Ectodermal cell (in vitro differentiated cells): Measurements from ENCODE around the gene CCL7.

Experiments used
- H3K27ac ChIP-seq: 2 replicates; pipeline ENCODE4 v1.7.0; 2013; ENCODE audit warnings: mild to moderate bottlenecking, low read depth, low read length; ENCODE audit not compliant: insufficient read depth, poor library complexity, severe bottlenecking
- H3K27me3 ChIP-seq: 2 replicates; pipeline ENCODE4 v1.7.0; 2013; ENCODE audit warnings: mild to moderate bottlenecking, low read length; ENCODE audit not compliant: insufficient read depth, control insufficient read depth, poor library complexity, severe bottlenecking
- H3K36me3 ChIP-seq: one replicate; pipeline ENCODE4 v1.7.0; 2013; ENCODE audit warnings: low read length; ENCODE audit not compliant: control insufficient read depth, insufficient read depth
- H3K4me1 ChIP-seq: one replicate; pipeline ENCODE4 v1.7.0; 2013; ENCODE audit warnings: low read length; ENCODE audit not compliant: control insufficient read depth, insufficient read depth
- H3K4me3 ChIP-seq: 2 replicates; pipeline ENCODE4 v1.7.0; 2013; ENCODE audit warnings: low read depth, low read length, control low read depth; ENCODE audit not compliant: insufficient read depth
- H3K9me3 ChIP-seq: 2 replicates; pipeline ENCODE4 v1.7.0; 2013; ENCODE audit warnings: mild to moderate bottlenecking, low read length, moderate library complexity; ENCODE audit not compliant: control insufficient read depth
- WGBS, 2 experiments: methylation state at CpG; one replicate each; pipeline ENCODE4 v1.1.7; 2013; ENCODE audit warnings: missing lambda C conversion rate in 2 of 2; 5-methylcytosine and 5-hydroxymethylcytosine counted together

CCL7 gene

GRCh38 chr17:34318474-34318873 lies 48.5 kb downstream of the CCL7 start:
- no peak overlapping the region for H3K4me3 ChIP-seq
- no peaks in the 10 kb centered on the region for H3K9me3 ChIP-seq
- 55 to 64% methylated on average over 3 of the region's 3 CpGs for WGBS, 2 experiments
- no peak overlapping the region for H3K27ac ChIP-seq
- H3K27me3 ChIP-seq: peaks cover 4% of the 10 kb centered on the region
- H3K4me1 ChIP-seq: no peaks in the 10 kb centered on the region
- H3K36me3 ChIP-seq: no peaks in the 10 kb centered on the region

GRCh38 chr17:34319039-34319483 lies 49.0 kb downstream of the CCL7 start, which contains the start of gene CCL8:
Gene CCL8, plus strand, starts transcription at chr17:34319435. Its CDS starts 67 bp downstream, at chr17:34319502.
- WGBS, 2 experiments: 93 to 96% methylated on average over 2 of the region's 2 CpGs
- H3K27ac ChIP-seq: no peak within 1 kb of the TSS

More at GRCh38 chr17:34319039-34319483, 49.0 kb downstream of the CCL7 start, which contains the start of gene CCL8:
- no peaks in the 10 kb centered on the region for H3K4me1 ChIP-seq
- H3K27me3 ChIP-seq: peaks cover 1% of the 10 kb centered on the region
- H3K9me3 ChIP-seq: no peaks in the 10 kb centered on the region
- no peak within 1 kb of the TSS for H3K4me3 ChIP-seq
- H3K36me3 ChIP-seq: no peaks in the 10 kb centered on the region
